Activated CD8-positive, alpha-beta memory T cell treated with anti-CD3 and anti-CD28 coated beads for 24 hours (primary cell): ENCODE results near the gene F3.

ENCODE experiments used
- DNase-seq: peaks from one replicate; pipeline ENCODE4 v3.0.0-alpha.2; 2020

The F3 gene

GRCh38 chr1:94526152-94526980, 15.2 kb downstream of the F3 start:
- DNase-seq: no peak

DNA sequence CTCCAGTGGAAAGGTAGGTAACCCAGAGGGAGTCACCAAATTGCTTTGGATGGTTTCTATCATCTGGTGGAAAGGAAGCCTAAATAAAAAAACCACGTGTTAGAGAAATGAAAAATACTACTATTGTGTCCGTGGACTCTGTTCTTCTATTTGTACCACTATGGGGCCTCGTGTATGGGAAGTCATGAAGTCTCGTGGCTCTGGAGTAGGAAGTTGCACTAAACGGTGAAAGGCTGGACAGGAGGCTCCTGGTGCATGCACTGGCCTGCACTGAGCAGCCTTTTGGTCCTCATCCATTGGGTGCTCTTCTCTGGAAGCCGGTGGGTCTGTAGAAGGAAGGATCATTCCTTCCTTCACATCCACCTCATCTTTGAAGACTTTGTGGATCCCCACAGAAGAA, 17.0 kb downstream of the F3 start:
- no peak for DNase-seq

GRCh38 chr1:94522304-94522703, 19.3 kb downstream of the F3 start:
- no peak for DNase-seq

DNA sequence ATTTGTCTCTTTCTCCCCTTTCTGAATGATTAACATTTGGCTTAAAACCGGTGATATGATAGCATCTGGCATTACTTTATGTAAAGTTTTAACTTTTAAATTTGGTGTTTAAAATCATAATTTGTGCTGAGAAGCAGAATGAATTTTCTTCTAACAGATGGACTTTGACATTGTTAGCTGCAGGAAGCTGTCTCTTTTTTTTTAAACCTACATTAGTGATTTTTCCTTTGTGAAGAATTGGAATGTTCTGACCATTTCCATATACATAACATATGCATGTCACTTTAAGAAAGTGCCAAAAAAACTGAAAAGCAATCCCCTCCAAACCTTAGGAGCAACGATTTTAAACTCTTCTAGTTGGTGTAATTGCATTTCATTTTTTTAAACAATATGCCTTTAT, 22.2 kb downstream of the F3 start:
- DNase-seq: no peak

- DNase-seq: no peak
These were observed 26.1 kb downstream of the F3 start for GRCh38 chr1:94515296-94515947.

- DNase-seq: no peak
These were observed 27.3 kb downstream of the F3 start for GRCh38 chr1:94514095-94514727.

DNA sequence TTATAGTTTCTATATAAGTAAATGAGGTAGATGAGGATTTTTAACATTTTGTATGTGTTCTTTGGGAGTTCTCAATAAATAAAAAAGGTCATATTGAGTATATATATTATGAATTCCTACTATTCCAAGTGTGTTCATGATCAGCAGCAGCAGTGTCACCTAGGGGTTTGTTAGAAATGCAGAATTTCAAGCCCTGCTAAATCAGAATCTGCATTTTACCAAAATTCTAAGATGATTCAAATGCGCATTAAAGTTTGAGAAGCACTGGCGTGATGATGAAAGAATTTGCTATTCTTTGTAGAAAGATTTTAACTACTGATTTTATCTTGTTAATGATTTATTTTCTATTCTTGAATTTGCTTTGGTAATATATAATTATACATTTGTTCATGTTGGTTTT, 28.7 kb downstream of the F3 start:
- DNase-seq: no peak

GRCh38 chr1:94504601-94505000, 37.0 kb downstream of the F3 start:
- no peak for DNase-seq

DNA sequence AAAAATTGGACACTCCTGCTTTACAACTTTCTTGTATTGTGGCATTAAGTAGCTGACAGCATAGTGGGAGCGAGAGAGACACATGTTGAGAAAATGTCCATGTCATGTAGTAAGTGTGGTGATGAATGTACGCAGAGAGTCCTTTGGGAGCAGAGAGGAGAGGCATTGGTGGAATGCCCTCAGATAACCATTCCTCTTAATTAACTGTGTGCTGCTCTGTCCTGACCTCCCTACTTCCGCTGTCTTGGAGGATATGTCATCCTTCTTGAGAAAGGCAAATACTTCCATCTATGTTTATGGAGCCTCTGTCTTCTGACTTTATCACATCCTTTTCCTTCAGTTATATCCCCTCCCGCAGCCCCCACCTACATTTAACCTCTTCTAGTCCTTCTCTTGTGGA, 38.4 kb downstream of the F3 start:
- no peak for DNase-seq

- DNase-seq: no peak
These were observed 39.6 kb downstream of the F3 start for GRCh38 chr1:94501935-94502334.

- DNase-seq: no peak
These were observed 40.1 kb downstream of the F3 start for GRCh38 chr1:94501426-94501825.

DNA sequence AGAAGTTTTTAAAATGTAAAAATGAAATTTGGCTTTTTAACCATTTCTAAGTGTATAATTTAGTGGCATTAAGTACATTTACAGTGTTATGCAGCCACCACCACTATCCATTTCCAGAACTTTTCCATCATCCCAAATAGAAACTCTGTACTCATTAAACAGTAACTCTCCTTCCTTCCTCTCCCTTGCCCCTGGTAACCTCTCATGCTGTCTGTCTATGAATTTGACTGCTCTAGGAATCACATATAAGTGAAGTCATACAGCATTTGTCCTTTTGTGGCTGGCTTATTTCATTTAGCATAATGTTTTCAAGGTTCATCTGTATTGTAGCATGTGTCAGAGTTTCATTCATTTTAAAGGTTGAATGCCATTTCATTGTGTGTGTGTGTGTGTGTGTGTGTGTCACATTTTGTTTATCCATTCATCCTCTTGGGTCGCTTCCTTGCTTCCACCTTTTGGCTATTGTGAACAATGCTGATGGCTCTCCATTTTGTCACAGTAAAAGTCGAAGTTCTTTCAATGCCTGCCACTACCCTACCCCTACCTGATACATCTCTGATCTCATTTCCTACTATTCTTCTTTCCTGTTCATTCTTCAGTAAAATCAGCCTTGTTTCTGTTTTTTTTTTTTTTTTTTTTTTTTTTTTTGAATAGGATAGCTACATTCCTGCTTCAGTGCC, 45.3 kb downstream of the F3 start:
- DNase-seq: no peak

- DNase-seq: no peak
These were observed 51.0 kb downstream of the F3 start for GRCh38 chr1:94490556-94490955.

DNA sequence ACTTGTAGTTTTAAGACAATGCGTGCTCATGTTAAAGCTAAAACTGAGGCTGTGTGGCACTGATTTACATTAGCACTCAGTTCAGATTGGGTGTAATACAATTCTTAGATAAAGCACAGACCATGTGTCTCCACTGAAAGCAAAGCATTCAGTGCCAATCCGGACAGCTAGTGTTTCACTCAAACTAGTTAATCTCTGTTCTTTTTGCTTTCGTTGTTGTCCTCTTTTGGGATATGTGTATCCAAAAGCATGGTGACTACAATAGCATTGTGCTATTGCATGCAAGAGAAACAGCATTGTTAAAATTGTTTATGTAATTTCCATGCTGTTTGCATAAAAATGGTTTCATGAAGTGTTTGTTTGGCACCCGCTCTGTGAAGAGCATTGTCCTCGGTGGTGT, 54.6 kb downstream of the F3 start:
- no peak for DNase-seq

GRCh38 chr1:94481473-94481933, 60.1 kb downstream of the F3 start:
- peak; percentile 66 for DNase-seq

DNA sequence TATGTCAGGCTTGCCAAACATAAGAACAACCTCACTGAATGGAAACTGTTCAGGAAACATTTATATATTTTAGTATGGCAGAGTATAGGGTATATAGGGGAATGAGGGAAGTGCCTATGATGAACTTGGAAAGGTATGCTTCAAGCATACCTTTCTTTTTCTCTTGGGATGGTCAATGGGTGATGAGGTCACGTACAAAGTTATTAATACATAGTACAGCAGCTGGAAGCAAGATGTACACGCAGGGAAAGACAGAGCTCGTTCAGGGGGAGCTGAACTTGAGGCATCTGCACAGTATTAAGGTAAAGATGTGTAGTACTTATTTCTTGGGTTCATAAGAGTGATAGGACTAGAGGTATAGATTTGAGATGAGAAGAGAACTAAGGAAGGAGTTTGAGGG, 61.9 kb downstream of the F3 start:
- DNase-seq: no peak
